Measurements from ENCODE around the gene VAV2.

DNA sequence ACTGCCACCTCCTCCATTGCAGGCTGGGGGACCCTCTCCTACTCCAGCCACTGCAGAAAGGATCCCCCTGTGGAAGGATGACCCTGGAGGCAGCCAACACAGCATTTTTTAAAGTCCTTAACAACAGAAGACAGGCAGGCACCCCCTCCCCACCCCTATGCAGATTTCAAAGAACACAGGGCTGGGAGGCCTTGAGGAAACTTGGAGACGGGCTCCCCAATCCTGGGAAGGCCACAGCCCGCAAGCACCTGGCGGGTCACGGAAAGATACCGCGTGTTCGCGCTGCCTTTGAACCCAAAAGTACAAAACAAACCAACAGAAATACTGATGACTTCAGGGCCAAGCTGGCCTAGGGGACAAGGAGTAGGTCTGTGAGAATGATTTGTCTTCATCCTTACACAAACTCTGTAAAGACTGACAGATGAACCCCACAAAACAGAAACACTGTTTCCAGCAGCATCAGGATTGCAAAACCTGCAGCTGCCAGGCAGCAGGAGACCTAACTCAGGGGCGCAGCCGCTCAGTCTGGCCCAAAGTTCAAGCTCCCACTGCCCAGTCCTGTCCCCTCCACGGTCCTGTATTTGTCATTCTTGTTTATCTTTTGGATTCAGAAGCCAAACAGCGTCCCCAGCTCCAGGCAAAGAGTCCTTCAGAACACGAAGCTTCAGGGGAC lies 13.8 kb downstream of the VAV2 start:
- TF ChIP-seq CTCF (IDR thresholded peaks at IDR 0.05) (no peak), POLR2A (IDR thresholded peaks at IDR 0.05) (no peak), POLR2AphosphoS5 (IDR thresholded peaks at IDR 0.05) (no peak)

Data from sigmoid colon (tissue), 4 donors.